GM12878 (cell line): Measurements from ENCODE around the gene CDH20. TPM values are rescaled to one million over a fixed set of nuclear protein-coding genes. Genes with fewer than 3 reads are reported as not detected.

Experiments used
- ATAC-seq: fragments of 200-7000 bp; cut with Tn5 transposase; 3 replicates; pipeline ENCODE4 v1.9.1; 2020; ENCODE audit warnings: mild to moderate bottlenecking, moderate library complexity
- BruUV-seq: library from RNA; stranded (reverse); fragments of 400-500 nt; replicated peaks from 2 replicates; lab custom pipeline; 2021; lab: Mats Ljungman, UMichigan
- CTCF ChIA-PET: fragments of 300-600 bp; sonication (Branson Sonifier 250); formaldehyde crosslinking; extraction: SDS; loops from one replicate; lab custom pipeline; 2021; ENCODE audit warnings: inconsistent platforms; lab: Yijun Ruan, JAX
- POLR2A ChIA-PET: fragments of 350-600 bp; formaldehyde crosslinking; extraction: SDS; loops from one replicate; lab custom pipeline; 2021; ENCODE audit warnings: inconsistent platforms; lab: Charles Lee
- RAD21 ChIA-PET: fragments of 300-600 bp; sonication (Branson Sonifier 250); formaldehyde crosslinking; loops from one replicate; lab custom pipeline; 2023; ENCODE audit warnings: antibody characterized with exemption; ENCODE audit not compliant: unreplicated experiment; lab: Charles Lee
- SMC1A ChIA-PET: fragments of 300-600 bp; sonication (Branson Sonifier 250); formaldehyde crosslinking; loops from one replicate; lab custom pipeline; 2023; ENCODE audit not compliant: unreplicated experiment, uncharacterized antibody; lab: Charles Lee
- DNase-seq: peaks from one replicate; pipeline ENCODE4 v3.0.0-alpha.2; 2011; ENCODE audit warnings: low read depth, low spot score
- FAIRE-seq: peaks from 3 replicates; lab custom pipeline; 2011; peaks lifted over from hg19 to GRCh38; lab: Jason Lieb, UNC
- H2AFZ ChIP-seq: 2 replicates; pipeline ENCODE4 v1.6.0; 2011; ENCODE audit warnings: low read depth, low read length, control low read depth; ENCODE audit not compliant: control insufficient read depth
- H3K27ac ChIP-seq: 2 replicates; pipeline ENCODE4 v1.5.1; 2011; ENCODE audit warnings: control low read depth; ENCODE audit not compliant: control insufficient read depth, insufficient read depth
- H3K27me3 ChIP-seq, 2 experiments: replicated peaks in 1 of 2; 2 replicates each; pipeline versions ENCODE4 v1.6.0 to v1.6.1; 2011; ENCODE audit warnings: low read length in 1 of 2; ENCODE audit not compliant: control insufficient read depth in 2 of 2, insufficient read depth in 2 of 2
- H3K36me3 ChIP-seq, 2 experiments: 2 replicates each; pipeline ENCODE4 v1.5.1; 2011; ENCODE audit warnings: low read length in 1 of 2; ENCODE audit not compliant: control insufficient read depth in 2 of 2, insufficient read depth in 2 of 2
- H3K4me1 ChIP-seq: 2 replicates; pipeline ENCODE4 v1.6.1; 2011; ENCODE audit warnings: mild to moderate bottlenecking, low read length, moderate library complexity, mixed read lengths; ENCODE audit not compliant: control insufficient read depth, insufficient read depth
- H3K4me2 ChIP-seq: 2 replicates; pipeline ENCODE4 v1.6.0; 2011; ENCODE audit warnings: control low read depth; ENCODE audit not compliant: control insufficient read depth, insufficient read depth
- H3K4me3 ChIP-seq: fragments of 200-600 bp; sonication (generic); 2 replicates; pipeline ENCODE4 v1.5.1; 2016
- H3K79me2 ChIP-seq: 2 replicates; pipeline ENCODE4 v1.6.0; 2011; ENCODE audit warnings: low read length; ENCODE audit not compliant: control insufficient read depth, insufficient read depth
- H3K9ac ChIP-seq: 2 replicates; pipeline ENCODE4 v1.8.0; 2011; ENCODE audit warnings: low read length, control low read depth, mixed read lengths; ENCODE audit not compliant: control insufficient read depth, insufficient read depth
- H3K9me3 ChIP-seq: replicated peaks from 3 replicates; pipeline ENCODE4 v1.5.1; 2011; ENCODE audit warnings: mild to moderate bottlenecking, low read length; ENCODE audit not compliant: control insufficient read depth, insufficient read depth
- H4K20me1 ChIP-seq: 2 replicates; pipeline ENCODE4 v1.6.0; 2011; ENCODE audit not compliant: control insufficient read depth, insufficient read depth
- ATF7 ChIP-seq: fragments of 450-650 bp; IDR thresholded peaks from 2 replicates; pipeline ENCODE4 v1.6.1; 2016; ENCODE audit warnings: low read depth, mild to moderate bottlenecking
- BCL11A ChIP-seq: IDR thresholded peaks from 2 replicates; pipeline ENCODE4 v1.6.1; 2011; ENCODE audit warnings: low read depth, low read length
- CBFB ChIP-seq: IDR thresholded peaks from 2 replicates; pipeline ENCODE4 v1.6.1; 2016; ENCODE audit warnings: antibody characterized with exemption, low read depth
- CEBPZ ChIP-seq: fragments of 150-350 bp; IDR thresholded peaks from 2 replicates; pipeline ENCODE4 v1.6.1; 2016; ENCODE audit warnings: low read depth, low read length
- HDGF ChIP-seq: fragments of 450-650 bp; IDR thresholded peaks from 2 replicates; pipeline ENCODE4 v1.6.1; 2016; ENCODE audit warnings: antibody characterized with exemption
- NR2F1 ChIP-seq: fragments of 450-650 bp; conservative IDR thresholded peaks from 2 replicates; pipeline ENCODE4 v1.6.1; 2017; ENCODE audit warnings: mild to moderate bottlenecking
- RUNX3 ChIP-seq: IDR thresholded peaks from 2 replicates; pipeline ENCODE4 v1.6.1; 2012; ENCODE audit warnings: low read length, inconsistent platforms
- SREBF2 ChIP-seq: IDR thresholded peaks from 2 replicates; pipeline ENCODE4 v1.6.1; 2012; ENCODE audit warnings: mild to moderate bottlenecking, low read length
- WGBS: methylation state at CpG from one replicate; pipeline ENCODE4 v1.1.6; 2016; ENCODE audit warnings: low lambda C conversion rate; ENCODE audit not compliant: insufficient replicate concordance, insufficient coverage; ENCODE audit errors: missing lambda C conversion rate; 5-methylcytosine and 5-hydroxymethylcytosine counted together
- in situ Hi-C: fragments of 300-500 bp; cut with MboI; formaldehyde crosslinking; loops from 9 replicates; pipeline ENCODE4 v1.14.3; 2018; ENCODE audit warnings: mixed read lengths
- intact Hi-C: fragments of 100-400 bp; cut with micrococcal nuclease; formaldehyde crosslinking; loops from one replicate; pipeline ENCODE4 v1.14.2; 2022; ENCODE audit not compliant: unreplicated experiment
- polyA plus RNA-seq, 11 experiments: library from polyadenylated mRNA; depleted of rRNA in 4 of 11; unstranded in 6 of 11; stranded (reverse) in 5 of 11; fragments of >200 nt; fragmentation: Nextera tagmentation in 4 of 11; fragmentation: Illumina TruSeq in 1 of 11; extraction: Ambion mirVana in 4 of 11; extraction: Trizol in 1 of 11; gene quantifications; 1 replicate in 1 of 11; 2 replicates in 10 of 11; pipeline versions ENCODE4 v1.2.1 to v1.2.3, GENCODE V29; 2011 to 2016; ENCODE audit warnings: inconsistent platforms in 2 of 11, missing spikeins in 2 of 11, low read depth in 1 of 11
- total RNA-seq, 4 experiments: library from RNA; depleted of rRNA in 3 of 4; stranded (reverse); fragments of >200 nt in 3 of 4; fragmentation: Illumina TruSeq in 1 of 4; extraction: Trizol in 1 of 4; gene quantifications; 2 replicates each; pipeline versions ENCODE4 v1.2.1 to v1.2.3, GENCODE V29; 2013 to 2021
- TF ChIP-seq, protein P1 (sequence below): IDR thresholded peaks from 2 replicates; pipeline ENCODE4 v1.6.1; 2012; ENCODE audit warnings: low read depth, low read length, improper control_type of control experiment

Gene CDH20
- total and polyA plus RNA-seq, 10 of the 15 experiments (the other 5 are each of a cell fraction or from before 2014, with no cell fraction given) = not detected

GRCh38 chr18:61597316-61597715 is 264.1 kb downstream of the CDH20 start:
- Histone ChIP-seq H3K79me2 (no peaks in the 10 kb centered on the region), H3K9ac (no peak overlapping the region), H3K9me3 (no peaks in the 10 kb centered on the region), H3K4me1 (no peaks in the 10 kb centered on the region), H3K27me3 (peaks cover 0 to 2% of the 10 kb centered on the region in 2 experiments; a peak in 2 of 4 replicates), H3K36me3 (no peaks in the 10 kb centered on the region), H3K27ac (no peak overlapping the region), H3K4me3 (no peak overlapping the region), H3K4me2 (no peak overlapping the region), H2AFZ (no peak overlapping the region), H4K20me1 (no peaks in the 10 kb centered on the region)
- no peak for DNase-seq
- ChIA-PET POLR2A (no interaction called here), SMC1A (no interaction called here), CTCF (interaction anchor here (1.6 kb wide), 1 partner anchor 15 kb away, joined by 4 read pairs; no protein-coding TSS in a partner anchor), RAD21 (no interaction called here)
- intact Hi-C loops (no loop called here), in situ Hi-C loops (no loop called here)
- FAIRE-seq = no peak
- no peak for TF ChIP-seq HDGF
- no peak for TF ChIP-seq NR2F1
- no peak for TF ChIP-seq CEBPZ
- TF ChIP-seq CBFB = no peak
- TF ChIP-seq BCL11A = no peak
- TF ChIP-seq ATF7 = no peak
- TF ChIP-seq, protein P1, sequence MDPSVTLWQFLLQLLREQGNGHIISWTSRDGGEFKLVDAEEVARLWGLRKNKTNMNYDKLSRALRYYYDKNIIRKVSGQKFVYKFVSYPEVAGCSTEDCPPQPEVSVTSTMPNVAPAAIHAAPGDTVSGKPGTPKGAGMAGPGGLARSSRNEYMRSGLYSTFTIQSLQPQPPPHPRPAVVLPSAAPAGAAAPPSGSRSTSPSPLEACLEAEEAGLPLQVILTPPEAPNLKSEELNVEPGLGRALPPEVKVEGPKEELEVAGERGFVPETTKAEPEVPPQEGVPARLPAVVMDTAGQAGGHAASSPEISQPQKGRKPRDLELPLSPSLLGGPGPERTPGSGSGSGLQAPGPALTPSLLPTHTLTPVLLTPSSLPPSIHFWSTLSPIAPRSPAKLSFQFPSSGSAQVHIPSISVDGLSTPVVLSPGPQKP = no peak
- TF ChIP-seq SREBF2 = no peak
- TF ChIP-seq RUNX3 = no peak
- no TSS peak for BruUV-seq
- WGBS = 0% methylated on average over 1 of the region's 1 CpG
- no peak for ATAC-seq
